ENCODE results near the gene TLR8.

GRCh38 chrX:12887767-12888166 is 18.7 kb upstream of the TLR8 start:
- TF ChIP-seq, protein P1, sequence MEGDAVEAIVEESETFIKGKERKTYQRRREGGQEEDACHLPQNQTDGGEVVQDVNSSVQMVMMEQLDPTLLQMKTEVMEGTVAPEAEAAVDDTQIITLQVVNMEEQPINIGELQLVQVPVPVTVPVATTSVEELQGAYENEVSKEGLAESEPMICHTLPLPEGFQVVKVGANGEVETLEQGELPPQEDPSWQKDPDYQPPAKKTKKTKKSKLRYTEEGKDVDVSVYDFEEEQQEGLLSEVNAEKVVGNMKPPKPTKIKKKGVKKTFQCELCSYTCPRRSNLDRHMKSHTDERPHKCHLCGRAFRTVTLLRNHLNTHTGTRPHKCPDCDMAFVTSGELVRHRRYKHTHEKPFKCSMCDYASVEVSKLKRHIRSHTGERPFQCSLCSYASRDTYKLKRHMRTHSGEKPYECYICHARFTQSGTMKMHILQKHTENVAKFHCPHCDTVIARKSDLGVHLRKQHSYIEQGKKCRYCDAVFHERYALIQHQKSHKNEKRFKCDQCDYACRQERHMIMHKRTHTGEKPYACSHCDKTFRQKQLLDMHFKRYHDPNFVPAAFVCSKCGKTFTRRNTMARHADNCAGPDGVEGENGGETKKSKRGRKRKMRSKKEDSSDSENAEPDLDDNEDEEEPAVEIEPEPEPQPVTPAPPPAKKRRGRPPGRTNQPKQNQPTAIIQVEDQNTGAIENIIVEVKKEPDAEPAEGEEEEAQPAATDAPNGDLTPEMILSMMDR (conservative IDR thresholded peaks at IDR 0.05): no peak
- TF ChIP-seq ZFX (IDR thresholded peaks at IDR 0.05): no peak

Data from C4-2B (cell line).